ENCODE data around the gene MPHOSPH10.

DNA sequence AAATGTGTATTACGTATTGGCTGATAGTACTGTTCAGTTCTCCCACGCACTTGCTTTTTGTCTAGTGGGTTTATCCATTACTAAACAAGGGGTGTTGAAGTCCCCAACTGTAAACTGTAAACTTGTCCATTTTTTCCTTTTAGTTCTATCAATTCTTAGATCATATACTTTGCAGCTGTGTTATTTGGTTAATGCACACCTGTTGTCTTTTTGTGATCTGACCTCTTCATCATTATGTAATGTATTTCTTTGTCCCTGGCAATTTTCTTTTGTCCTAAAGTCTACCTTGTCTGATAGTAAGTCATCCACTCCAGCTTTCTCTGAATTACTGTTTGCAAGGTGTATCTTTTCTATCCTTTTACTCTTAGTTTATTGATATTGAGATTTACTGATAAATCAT is 22.3 kb upstream of the MPHOSPH10 start:
- TF ChIP-seq CTCF (conservative IDR thresholded peaks at IDR 0.05) (no peak), ZFX (IDR thresholded peaks at IDR 0.05) (no peak)

All from C4-2B (cell line).